GM10266 (cell line): Measurements from ENCODE around the gene COQ10B.

Experiments used
- DNase-seq: peaks from one replicate; pipeline ENCODE4 v3.0.0; 2012; ENCODE audit errors: extremely low spot score
- TF ChIP-seq, protein P1 (sequence below): IDR thresholded peaks from 2 replicates; pipeline ENCODE4 v1.5.1; 2012; ENCODE audit warnings: mild to moderate bottlenecking, low read depth; ENCODE audit not compliant: control insufficient read depth, insufficient read depth; ENCODE audit errors: missing control alignments

The COQ10B gene

DNA sequence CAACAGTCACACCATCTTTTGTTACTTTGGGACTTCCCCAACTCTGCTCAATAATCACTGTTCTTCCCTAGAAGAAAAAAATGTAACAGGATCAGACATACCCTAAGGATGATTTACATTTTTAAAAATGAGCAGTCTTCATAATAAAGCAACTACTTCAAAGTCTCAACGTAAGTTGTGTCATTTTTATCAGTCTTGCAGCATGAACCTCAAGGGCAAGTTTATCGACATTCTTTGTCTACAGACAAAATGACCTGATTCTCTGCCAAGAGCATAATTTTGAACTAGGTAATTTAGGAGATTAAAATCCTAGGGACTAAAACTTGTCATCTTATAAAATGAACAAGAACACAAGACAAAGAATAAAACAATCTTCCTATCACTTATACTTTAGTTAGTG, 44.0 kb downstream of the COQ10B start:
- TF ChIP-seq, protein P1, sequence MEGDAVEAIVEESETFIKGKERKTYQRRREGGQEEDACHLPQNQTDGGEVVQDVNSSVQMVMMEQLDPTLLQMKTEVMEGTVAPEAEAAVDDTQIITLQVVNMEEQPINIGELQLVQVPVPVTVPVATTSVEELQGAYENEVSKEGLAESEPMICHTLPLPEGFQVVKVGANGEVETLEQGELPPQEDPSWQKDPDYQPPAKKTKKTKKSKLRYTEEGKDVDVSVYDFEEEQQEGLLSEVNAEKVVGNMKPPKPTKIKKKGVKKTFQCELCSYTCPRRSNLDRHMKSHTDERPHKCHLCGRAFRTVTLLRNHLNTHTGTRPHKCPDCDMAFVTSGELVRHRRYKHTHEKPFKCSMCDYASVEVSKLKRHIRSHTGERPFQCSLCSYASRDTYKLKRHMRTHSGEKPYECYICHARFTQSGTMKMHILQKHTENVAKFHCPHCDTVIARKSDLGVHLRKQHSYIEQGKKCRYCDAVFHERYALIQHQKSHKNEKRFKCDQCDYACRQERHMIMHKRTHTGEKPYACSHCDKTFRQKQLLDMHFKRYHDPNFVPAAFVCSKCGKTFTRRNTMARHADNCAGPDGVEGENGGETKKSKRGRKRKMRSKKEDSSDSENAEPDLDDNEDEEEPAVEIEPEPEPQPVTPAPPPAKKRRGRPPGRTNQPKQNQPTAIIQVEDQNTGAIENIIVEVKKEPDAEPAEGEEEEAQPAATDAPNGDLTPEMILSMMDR = no peak
- no peak for DNase-seq

DNA sequence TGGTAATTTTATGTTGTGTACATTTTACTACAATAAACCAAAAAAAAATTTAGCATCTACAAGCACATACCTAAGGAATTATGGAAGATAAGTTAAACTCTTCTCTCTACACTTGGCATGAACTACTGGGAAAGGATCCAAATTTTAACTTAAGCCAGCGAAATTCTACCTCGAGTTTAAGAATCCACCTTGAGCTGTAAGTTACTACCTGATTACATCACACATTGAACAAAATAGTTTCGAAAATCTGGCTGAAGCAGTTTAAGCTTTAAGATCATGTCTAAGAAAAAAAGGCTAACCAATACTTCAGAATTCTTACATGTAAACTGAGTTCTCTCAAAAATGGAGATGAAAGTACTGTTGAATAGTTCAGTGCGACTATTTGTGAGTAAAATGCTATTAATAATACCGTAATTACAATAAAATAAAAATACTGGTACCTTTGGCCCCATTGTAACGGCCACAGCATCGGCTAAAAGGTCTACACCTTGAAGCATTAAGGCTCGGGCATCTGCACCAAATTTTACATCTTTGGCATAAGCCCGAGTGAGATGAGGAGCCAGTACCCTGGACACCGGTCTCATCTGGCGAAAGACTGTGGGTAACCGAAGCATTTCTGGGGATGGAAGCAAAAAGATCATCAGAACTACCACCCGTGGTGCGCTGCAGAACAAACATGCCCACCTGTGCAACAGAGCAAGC, 45.0 kb downstream of the COQ10B start:
- DNase-seq = no peak
- TF ChIP-seq, protein P1 = no peak

DNA sequence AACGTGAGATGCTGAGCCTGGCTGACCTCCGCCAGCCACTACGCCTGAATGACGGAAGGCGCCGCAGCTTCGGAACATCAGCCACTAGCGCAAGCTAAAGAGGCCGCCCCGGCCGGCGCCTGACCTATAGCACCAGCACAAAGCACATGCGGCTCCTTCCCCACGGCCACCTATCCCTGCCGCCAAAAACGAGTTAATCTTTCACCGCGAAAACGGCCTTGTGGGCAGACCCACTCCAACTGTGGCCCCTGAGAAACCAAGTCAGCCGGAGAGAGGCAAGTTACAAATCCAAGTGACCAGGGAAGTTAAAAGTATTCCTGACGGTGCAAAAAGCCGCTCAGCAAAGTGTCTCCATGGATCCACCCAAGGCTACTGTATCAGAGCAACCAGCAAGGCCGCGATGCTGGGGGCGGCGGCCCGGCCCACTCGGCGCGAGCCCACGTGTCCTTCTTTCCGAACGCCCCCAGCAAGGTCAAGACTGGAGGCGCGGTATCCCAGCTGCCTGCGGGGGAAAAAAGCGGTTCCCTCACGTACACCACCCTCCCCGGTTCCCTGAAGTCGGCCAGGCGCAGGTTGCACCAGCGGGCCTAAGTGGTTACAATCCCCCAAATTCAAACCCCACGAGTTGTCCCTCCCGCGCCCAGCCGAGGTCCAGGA, 45.7 kb downstream of the COQ10B start:
- TF ChIP-seq, protein P1 = no peak
- DNase-seq = peak; percentile 52

DNA sequence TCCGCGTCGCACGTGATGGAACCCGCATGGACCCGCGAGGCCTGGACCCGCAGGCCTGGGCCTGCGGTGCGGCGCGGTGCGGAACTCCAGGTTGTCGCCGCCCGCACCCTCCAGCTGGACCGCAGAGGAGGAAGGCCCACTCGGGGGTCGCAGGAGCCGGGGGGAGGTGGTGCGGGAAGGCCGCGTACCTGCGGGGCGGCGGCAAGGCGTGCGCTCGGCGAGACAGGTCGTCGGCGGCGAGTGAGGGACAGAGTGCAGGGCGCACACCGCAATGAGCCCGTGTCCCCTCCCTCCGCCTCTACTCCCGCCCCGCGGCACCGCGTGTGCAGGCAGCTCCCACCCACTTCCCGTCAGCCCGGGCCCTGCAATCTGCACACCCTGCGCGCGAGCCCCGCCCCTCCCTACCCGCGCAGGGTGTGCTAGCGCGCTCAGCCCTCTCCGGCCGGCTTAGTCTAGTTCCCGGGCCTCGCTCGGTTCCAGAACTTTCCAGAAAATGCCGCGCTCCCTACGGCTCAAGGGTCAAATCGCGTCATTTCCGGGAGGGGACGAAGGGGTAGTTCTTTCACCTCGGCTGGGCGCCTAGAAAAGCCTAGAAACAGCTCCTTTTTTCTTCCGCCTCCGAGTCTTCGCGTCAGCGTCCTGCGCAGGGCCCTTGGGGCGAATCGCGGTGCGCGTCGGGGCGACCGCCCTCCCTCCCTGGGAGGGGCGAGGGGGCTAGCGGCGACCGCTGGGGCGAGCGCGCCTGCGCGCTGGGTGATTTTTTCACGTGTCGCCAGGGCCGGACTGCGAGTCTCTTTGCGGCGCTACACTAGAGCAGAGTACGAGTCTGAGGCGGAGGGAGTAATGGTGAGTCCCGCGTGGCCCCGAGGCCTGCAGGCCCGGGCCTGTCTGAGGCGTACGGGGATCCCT, 46.5 kb downstream of the COQ10B start, which contains the start of the genes HSPD1 and HSPE1:
TSS of gene HSPD1 (minus strand) at position 247 of the 909 bp plus-strand sequence. CDS start 992 bp downstream, outside the sequence.
TSS of gene HSPE1 (plus strand) at position 786 of the 909 bp plus-strand sequence. CDS start at position 844, 58 bp downstream.
- DNase-seq = peak; percentile 95
- TF ChIP-seq, protein P1 = peak; percentile 7

DNA sequence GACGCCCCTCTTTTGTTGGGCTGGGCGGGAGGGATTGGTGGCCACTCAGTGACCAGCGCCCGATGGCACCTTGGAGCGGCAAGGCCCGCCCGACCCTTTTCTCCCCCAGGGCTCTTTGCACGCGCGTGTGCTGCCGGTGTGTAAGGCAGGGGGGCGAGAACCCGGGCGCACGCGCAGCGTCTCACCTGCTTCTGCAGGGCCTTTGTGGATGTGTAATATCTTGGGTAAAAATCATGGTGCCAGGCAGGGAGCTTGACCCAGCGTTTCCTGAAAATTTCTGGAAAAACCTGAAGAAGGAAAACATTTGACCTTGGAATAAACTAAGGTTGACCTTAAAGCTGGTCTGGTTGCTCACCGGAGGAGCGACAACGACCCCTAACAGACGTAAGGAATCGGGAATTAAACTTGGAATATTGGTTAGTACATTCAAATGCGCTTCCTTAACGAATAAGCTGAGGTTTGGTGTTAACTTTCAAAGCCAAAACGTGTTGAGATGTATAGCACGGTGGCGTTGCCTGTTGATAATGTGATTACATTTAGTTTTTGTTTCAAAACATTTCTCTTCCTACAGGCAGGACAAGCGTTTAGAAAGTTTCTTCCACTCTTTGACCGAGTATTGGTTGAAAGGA, 47.3 kb downstream of the COQ10B start:
- no peak for DNase-seq
- TF ChIP-seq, protein P1 = no peak

DNA sequence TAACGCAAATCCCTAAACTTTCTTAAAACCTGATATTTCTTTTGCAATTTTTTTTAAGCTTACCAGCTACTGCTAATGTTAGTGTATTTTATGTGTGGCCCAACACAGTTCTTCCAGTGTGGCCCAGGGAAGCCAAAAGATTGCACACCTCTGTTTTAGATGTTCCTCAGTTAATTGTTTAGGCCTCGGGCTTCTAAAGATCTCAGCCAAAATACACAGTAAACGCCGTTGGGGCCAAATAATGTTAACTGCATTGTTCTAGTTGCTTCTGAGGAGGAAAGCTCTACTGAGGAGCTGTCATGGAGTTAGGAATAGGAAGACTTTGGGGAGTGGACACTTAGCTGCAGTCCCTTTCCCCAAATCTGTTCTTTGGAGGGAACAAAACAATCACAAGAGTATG, 48.8 kb downstream of the COQ10B start:
- no peak for DNase-seq
- TF ChIP-seq, protein P1 = no peak
